Stimulated activated memory B cell treated with anti-CD40 and anti-IgM and Interleukin-4, amounts not matched to agents 10 μg/mL and 1 μg/mL and 100 μg/mL, for 72 hours (primary cell): Measurements from ENCODE around the gene NAA80.
A peak's percentile ranks its signal among the peaks of the same experiment; 100 is the strongest.

Experiments used
- ATAC-seq: fragments of 150-1000 bp; cut with Tn5 transposase; 2 replicates; pipeline ENCODE4 v1.10.0; 2021
- H3K27ac Mint-ChIP-seq: one replicate; pipeline ENCODE4 v1.8.0; 2022; ENCODE audit warnings: mild to moderate bottlenecking, mixed read lengths
- H3K27me3 Mint-ChIP-seq: one replicate; pipeline ENCODE4 v1.8.0; 2022; ENCODE audit warnings: mixed read lengths
- H3K36me3 Mint-ChIP-seq: one replicate; pipeline ENCODE4 v1.8.0; 2022; ENCODE audit warnings: mixed read lengths
- H3K4me1 Mint-ChIP-seq: one replicate; pipeline ENCODE4 v1.8.0; 2022; ENCODE audit warnings: mixed read lengths
- H3K4me3 Mint-ChIP-seq: one replicate; pipeline ENCODE4 v1.8.0; 2022; ENCODE audit warnings: mild to moderate bottlenecking, moderate library complexity, mixed read lengths
- H3K9me3 Mint-ChIP-seq: one replicate; pipeline ENCODE4 v1.8.0; 2022; ENCODE audit warnings: mixed read lengths

NAA80 gene

GRCh38 chr3:50256978-50257890 lies 42.0 kb downstream of the NAA80 start:
- Mint-ChIP-seq H3K4me1 (peaks cover 36% of the 10 kb centered on the region), H3K36me3 (peaks cover 43% of the 10 kb centered on the region), H3K4me3 (no peak overlapping the region), H3K9me3 (no peaks in the 10 kb centered on the region), H3K27me3 (no peaks in the 10 kb centered on the region), H3K27ac (no peak overlapping the region)
- ATAC-seq, result no peak

- Mint-ChIP-seq H3K9me3 (no peaks in the 10 kb centered on the region), H3K4me1 (peaks cover 46% of the 10 kb centered on the region), H3K36me3 (peaks cover 52% of the 10 kb centered on the region), H3K27me3 (no peaks in the 10 kb centered on the region), H3K27ac (peak overlapping the region; percentile 65), H3K4me3 (no peak overlapping the region)
- ATAC-seq, result no peak
Measured at GRCh38 chr3:50255251-50255615, 44.0 kb downstream of the NAA80 start.

- Mint-ChIP-seq H3K36me3 (peaks cover 55% of the 10 kb centered on the region), H3K4me1 (peaks cover 47% of the 10 kb centered on the region), H3K9me3 (no peaks in the 10 kb centered on the region), H3K27ac (peak overlapping the region; percentile 65), H3K4me3 (no peak overlapping the region), H3K27me3 (no peaks in the 10 kb centered on the region)
- no peak for ATAC-seq
Measured at GRCh38 chr3:50254577-50255250, 44.5 kb downstream of the NAA80 start.

GRCh38 chr3:50251220-50251619 lies 48.0 kb downstream of the NAA80 start:
- Mint-ChIP-seq H3K27ac (no peak overlapping the region), H3K36me3 (peaks cover 30% of the 10 kb centered on the region), H3K27me3 (no peaks in the 10 kb centered on the region), H3K9me3 (no peaks in the 10 kb centered on the region), H3K4me1 (peaks cover 70% of the 10 kb centered on the region), H3K4me3 (no peak overlapping the region)
- no peak for ATAC-seq

GRCh38 chr3:50250514-50250913 lies 48.7 kb downstream of the NAA80 start:
- Mint-ChIP-seq H3K36me3 (peaks cover 30% of the 10 kb centered on the region), H3K9me3 (no peaks in the 10 kb centered on the region), H3K4me3 (no peak overlapping the region), H3K27ac (peak overlapping the region; percentile 43), H3K4me1 (peaks cover 77% of the 10 kb centered on the region), H3K27me3 (no peaks in the 10 kb centered on the region)
- ATAC-seq, result no peak

GRCh38 chr3:50249457-50249856 lies 49.7 kb downstream of the NAA80 start:
- H3K4me1 Mint-ChIP-seq, result peaks cover 82% of the 10 kb centered on the region
- no peak overlapping the region for H3K4me3 Mint-ChIP-seq
- no peak for ATAC-seq
- H3K27me3 Mint-ChIP-seq, result no peaks in the 10 kb centered on the region
- peaks cover 25% of the 10 kb centered on the region for H3K36me3 Mint-ChIP-seq
- H3K9me3 Mint-ChIP-seq, result no peaks in the 10 kb centered on the region
- H3K27ac Mint-ChIP-seq, result no peak overlapping the region

GRCh38 chr3:50248387-50248786 lies 50.8 kb downstream of the NAA80 start:
- peak overlapping the region; percentile 57 for H3K27ac Mint-ChIP-seq
- H3K9me3 Mint-ChIP-seq, result no peaks in the 10 kb centered on the region
- H3K4me3 Mint-ChIP-seq, result no peak overlapping the region
- no peak for ATAC-seq
- H3K36me3 Mint-ChIP-seq, result peaks cover 18% of the 10 kb centered on the region
- H3K4me1 Mint-ChIP-seq, result peaks cover 82% of the 10 kb centered on the region
- no peaks in the 10 kb centered on the region for H3K27me3 Mint-ChIP-seq

GRCh38 chr3:50246517-50246954 lies 52.7 kb downstream of the NAA80 start:
- no peaks in the 10 kb centered on the region for H3K9me3 Mint-ChIP-seq
- no peaks in the 10 kb centered on the region for H3K27me3 Mint-ChIP-seq
- peak; percentile 76 for ATAC-seq
- H3K36me3 Mint-ChIP-seq, result peaks cover 17% of the 10 kb centered on the region
- peaks cover 97% of the 10 kb centered on the region for H3K4me1 Mint-ChIP-seq
- peak overlapping the region; percentile 95 for H3K27ac Mint-ChIP-seq
- H3K4me3 Mint-ChIP-seq, result peak overlapping the region; percentile 77
